WTC11 (cell line): ENCODE data around the gene MAB21L3.

ENCODE experiments used
- ATF6 ChIP-seq: sonication (generic); formaldehyde crosslinking; IDR thresholded peaks from 2 replicates; pipeline ENCODE4 v1.8.1; 2023; ENCODE audit warnings: mild to moderate bottlenecking, missing genetic modification reagents
- CTCF ChIP-seq: fragments of 200-600 bp; IDR thresholded peaks from 2 replicates; pipeline ENCODE4 v1.8.0; 2022; ENCODE audit warnings: antibody characterized with exemption
- ETV6 ChIP-seq: sonication (generic); formaldehyde crosslinking; IDR thresholded peaks from 2 replicates; pipeline ENCODE4 v1.8.1; 2022; ENCODE audit warnings: mild to moderate bottlenecking, missing genetic modification reagents
- FOXJ3 ChIP-seq: sonication (generic); formaldehyde crosslinking; IDR thresholded peaks from 2 replicates; pipeline ENCODE4 v1.9.0; 2021; ENCODE audit warnings: missing genetic modification reagents, mild to moderate bottlenecking, borderline replicate concordance
- FOXP1 ChIP-seq: sonication (generic); formaldehyde crosslinking; IDR thresholded peaks from 2 replicates; pipeline ENCODE4 v1.8.0; 2022; ENCODE audit warnings: missing genetic modification reagents, mild to moderate bottlenecking, moderate library complexity, borderline replicate concordance
- MAX ChIP-seq: sonication (generic); formaldehyde crosslinking; IDR thresholded peaks from 2 replicates; pipeline ENCODE4 v1.8.0; 2022; ENCODE audit warnings: mild to moderate bottlenecking, missing genetic modification reagents
- TF ChIP-seq, protein P1 (sequence below): sonication (generic); formaldehyde crosslinking; IDR thresholded peaks from 2 replicates; pipeline ENCODE4 v1.8.1; 2023; ENCODE audit warnings: mild to moderate bottlenecking, missing genetic modification reagents, borderline replicate concordance
- TF ChIP-seq, protein P2 (sequence below): sonication (generic); formaldehyde crosslinking; IDR thresholded peaks from 2 replicates; pipeline ENCODE4 v1.8.0; 2023; ENCODE audit warnings: missing genetic modification reagents, mild to moderate bottlenecking, borderline replicate concordance

GRCh38 chr1:116064616-116065015 lies 46.6 kb upstream of the MAB21L3 start:
- no peak for TF ChIP-seq MAX (CRISPR knock-in tag)
- TF ChIP-seq ETV6: no peak
- TF ChIP-seq CTCF: no peak
- TF ChIP-seq, protein P1, sequence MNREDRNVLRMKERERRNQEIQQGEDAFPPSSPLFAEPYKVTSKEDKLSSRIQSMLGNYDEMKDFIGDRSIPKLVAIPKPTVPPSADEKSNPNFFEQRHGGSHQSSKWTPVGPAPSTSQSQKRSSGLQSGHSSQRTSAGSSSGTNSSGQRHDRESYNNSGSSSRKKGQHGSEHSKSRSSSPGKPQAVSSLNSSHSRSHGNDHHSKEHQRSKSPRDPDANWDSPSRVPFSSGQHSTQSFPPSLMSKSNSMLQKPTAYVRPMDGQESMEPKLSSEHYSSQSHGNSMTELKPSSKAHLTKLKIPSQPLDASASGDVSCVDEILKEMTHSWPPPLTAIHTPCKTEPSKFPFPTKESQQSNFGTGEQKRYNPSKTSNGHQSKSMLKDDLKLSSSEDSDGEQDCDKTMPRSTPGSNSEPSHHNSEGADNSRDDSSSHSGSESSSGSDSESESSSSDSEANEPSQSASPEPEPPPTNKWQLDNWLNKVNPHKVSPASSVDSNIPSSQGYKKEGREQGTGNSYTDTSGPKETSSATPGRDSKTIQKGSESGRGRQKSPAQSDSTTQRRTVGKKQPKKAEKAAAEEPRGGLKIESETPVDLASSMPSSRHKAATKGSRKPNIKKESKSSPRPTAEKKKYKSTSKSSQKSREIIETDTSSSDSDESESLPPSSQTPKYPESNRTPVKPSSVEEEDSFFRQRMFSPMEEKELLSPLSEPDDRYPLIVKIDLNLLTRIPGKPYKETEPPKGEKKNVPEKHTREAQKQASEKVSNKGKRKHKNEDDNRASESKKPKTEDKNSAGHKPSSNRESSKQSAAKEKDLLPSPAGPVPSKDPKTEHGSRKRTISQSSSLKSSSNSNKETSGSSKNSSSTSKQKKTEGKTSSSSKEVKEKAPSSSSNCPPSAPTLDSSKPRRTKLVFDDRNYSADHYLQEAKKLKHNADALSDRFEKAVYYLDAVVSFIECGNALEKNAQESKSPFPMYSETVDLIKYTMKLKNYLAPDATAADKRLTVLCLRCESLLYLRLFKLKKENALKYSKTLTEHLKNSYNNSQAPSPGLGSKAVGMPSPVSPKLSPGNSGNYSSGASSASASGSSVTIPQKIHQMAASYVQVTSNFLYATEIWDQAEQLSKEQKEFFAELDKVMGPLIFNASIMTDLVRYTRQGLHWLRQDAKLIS (CRISPR knock-in tag): no peak
- no peak for TF ChIP-seq FOXP1 (CRISPR knock-in tag)
- TF ChIP-seq, protein P2, sequence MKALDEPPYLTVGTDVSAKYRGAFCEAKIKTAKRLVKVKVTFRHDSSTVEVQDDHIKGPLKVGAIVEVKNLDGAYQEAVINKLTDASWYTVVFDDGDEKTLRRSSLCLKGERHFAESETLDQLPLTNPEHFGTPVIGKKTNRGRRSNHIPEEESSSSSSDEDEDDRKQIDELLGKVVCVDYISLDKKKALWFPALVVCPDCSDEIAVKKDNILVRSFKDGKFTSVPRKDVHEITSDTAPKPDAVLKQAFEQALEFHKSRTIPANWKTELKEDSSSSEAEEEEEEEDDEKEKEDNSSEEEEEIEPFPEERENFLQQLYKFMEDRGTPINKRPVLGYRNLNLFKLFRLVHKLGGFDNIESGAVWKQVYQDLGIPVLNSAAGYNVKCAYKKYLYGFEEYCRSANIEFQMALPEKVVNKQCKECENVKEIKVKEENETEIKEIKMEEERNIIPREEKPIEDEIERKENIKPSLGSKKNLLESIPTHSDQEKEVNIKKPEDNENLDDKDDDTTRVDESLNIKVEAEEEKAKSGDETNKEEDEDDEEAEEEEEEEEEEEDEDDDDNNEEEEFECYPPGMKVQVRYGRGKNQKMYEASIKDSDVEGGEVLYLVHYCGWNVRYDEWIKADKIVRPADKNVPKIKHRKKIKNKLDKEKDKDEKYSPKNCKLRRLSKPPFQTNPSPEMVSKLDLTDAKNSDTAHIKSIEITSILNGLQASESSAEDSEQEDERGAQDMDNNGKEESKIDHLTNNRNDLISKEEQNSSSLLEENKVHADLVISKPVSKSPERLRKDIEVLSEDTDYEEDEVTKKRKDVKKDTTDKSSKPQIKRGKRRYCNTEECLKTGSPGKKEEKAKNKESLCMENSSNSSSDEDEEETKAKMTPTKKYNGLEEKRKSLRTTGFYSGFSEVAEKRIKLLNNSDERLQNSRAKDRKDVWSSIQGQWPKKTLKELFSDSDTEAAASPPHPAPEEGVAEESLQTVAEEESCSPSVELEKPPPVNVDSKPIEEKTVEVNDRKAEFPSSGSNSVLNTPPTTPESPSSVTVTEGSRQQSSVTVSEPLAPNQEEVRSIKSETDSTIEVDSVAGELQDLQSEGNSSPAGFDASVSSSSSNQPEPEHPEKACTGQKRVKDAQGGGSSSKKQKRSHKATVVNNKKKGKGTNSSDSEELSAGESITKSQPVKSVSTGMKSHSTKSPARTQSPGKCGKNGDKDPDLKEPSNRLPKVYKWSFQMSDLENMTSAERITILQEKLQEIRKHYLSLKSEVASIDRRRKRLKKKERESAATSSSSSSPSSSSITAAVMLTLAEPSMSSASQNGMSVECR: no peak
- no peak for TF ChIP-seq ATF6 (CRISPR knock-in tag)
- no peak for TF ChIP-seq FOXJ3 (CRISPR knock-in tag)
